Renal cortex interstitium (tissue), 11 donors: ENCODE measurements around the gene MAP1B. TPM values are rescaled to one million over a fixed set of nuclear protein-coding genes. Genes with fewer than 3 reads are reported as not detected.

Experiments
- DNase-seq, 11 donors: peaks; one replicate each; pipeline ENCODE4 v3.0.0-alpha.2; 2013; ENCODE audit warnings: low read depth in 9 of 11, low spot score in 4 of 11; ENCODE audit errors: extremely low read depth in 1 of 11
- polyA plus RNA-seq, 3 donors: library from polyadenylated mRNA; unstranded; fragments of 120-200 nt; gene quantifications; one replicate each; pipeline ENCODE4 v1.2.1, GENCODE V29; 2013; ENCODE audit not compliant: insufficient read length in 3 of 3

Gene MAP1B
- polyA plus RNA-seq, 3 donors: 13.6 to 17.7 (median 16.5) TPM

DNA sequence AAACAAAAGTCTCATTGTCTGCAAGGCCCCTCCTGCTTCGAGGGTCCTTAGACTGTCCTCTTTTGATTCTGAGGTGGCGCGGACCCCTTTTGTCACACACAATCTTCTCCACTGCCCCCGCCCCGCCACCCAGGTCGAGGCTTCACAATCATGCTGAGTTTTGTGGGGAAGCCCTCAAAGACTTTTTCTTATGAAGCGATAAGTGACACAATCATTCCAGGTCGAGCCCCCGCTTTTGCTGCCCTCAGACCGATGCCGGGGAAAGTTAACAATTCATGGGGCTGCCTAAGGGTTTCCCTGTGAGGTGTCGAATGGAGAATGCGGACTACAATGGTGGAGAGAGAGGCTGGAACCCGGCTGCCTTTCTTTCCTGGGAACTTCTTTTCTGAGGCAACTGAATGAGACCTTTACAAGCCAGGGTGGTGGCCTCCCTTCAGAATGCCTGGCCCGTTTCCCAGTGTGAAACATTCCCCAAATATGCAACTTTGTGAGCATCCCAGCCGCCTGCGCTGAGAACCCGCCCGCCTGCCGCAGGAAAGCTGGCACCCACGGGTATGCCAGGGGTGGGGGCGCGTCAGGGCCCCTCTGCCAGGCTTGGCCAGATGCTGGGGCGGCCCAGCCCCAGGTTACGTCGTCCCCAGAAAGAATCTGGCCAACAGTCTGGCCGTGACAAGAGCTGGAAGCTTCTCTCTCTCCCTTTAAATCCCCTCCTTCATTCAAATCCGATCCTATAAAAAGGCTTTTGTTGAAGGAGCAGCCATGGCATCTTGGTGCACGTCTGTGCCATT is 71.9 kb downstream of the MAP1B start:
- DNase-seq: no peak

DNA sequence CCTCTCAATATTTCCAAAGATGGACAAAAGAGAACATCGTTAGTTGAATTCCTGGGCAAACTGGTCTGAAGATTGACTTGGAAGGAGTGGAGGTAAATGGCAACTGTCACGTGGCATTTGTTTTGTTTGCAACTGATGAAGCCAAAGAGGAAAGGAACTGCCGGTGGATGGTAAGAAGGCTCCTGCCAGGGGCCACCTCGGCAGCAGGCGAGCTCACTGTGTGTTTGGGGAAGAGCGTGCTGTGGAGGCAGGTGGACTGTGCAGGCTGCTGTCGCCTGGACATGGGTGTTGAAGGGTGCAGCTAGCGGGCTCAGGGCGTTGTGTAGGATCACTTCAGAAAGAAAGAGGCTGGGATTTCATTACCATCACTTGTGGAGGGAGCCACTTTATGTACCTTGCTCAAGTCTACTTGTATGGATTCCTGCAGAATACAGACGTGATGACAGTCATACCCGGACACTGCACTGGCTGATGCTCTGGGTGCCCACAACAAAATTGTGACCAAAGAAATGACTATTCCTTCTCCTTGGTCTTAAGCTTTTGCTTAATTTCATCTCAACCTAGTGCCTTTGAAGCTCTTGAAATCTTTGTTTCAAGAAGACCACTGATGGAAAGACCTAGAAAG is 72.7 kb downstream of the MAP1B start:
- no peak for DNase-seq

DNA sequence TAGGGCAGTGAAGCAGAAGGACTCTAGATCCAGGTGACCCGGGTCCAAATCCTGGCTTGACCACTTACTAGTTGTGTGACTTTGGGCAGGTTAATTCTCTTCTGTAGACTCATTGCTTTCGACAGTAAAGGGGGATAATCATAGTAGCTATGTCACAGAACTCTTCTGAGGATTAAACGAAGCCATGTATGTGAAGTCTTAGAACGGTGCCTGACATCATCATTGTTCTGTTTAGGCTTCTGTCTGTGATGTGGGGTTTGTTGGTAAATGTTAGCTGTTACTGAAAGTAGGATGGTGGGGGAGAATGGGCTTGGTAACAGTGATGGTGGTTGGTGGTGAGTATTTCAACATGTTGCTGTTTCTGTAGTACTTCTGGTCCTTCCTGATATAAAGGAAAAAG is 73.7 kb downstream of the MAP1B start:
- no peak for DNase-seq

DNA sequence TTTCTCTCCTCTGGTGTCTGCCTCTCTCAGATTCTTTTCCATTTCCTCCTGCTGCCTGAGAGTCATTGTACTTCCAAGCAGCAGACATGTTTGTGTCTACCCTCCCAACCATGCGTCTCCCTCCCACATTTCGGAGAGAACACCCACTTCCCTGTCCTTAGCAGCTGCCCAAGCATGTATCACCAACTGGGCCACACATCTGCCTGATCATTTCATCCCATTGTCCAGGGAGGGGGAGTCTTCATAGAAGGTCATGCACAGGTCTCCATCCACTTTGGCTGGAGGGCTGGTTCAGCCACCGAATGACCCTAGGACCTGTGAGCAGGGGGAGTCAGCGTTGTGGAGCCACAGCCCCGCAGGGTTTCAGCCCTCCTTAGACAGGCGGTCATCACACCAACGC is 75.4 kb downstream of the MAP1B start:
- DNase-seq: no peak

DNA sequence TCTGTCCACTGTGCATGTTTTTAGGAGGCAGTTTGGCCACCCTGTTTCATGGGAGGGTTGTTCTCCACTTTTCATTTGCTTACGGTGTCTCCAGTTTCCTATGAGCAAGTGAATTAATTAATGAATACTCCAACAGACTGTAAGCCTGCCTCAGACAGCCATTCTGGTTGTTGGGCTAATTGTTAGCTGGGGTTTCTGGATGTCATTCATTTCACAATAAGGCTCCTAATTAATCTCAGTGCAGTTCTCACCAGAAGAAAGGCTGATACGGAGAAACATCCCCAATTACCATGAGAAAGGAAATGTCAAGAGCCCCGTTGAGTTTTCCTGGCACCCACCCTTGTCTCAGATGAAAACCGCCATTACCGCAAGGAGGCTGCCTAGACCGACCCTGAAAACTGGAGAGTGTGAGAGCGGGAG is 75.8 kb downstream of the MAP1B start:
- DNase-seq: no peak

DNA sequence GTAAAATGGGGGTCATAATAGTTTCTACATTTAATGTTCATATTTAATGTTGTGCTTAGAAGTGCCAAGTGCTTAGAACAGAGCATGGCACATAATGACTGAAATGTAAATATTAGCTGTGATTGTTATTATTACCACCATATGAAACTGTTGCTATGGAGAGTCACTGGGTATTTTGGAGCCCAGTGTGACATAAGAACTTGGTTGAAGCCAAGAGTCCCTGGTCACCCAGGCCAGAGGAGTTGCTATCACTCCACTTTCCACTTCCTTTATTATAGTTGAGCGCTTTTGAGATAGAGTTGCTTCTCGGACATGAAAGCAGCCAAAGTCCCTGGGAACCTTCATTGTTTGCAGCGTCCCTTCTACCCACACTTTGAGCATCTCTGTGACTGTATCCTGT is 77.1 kb downstream of the MAP1B start:
- DNase-seq: no peak

DNA sequence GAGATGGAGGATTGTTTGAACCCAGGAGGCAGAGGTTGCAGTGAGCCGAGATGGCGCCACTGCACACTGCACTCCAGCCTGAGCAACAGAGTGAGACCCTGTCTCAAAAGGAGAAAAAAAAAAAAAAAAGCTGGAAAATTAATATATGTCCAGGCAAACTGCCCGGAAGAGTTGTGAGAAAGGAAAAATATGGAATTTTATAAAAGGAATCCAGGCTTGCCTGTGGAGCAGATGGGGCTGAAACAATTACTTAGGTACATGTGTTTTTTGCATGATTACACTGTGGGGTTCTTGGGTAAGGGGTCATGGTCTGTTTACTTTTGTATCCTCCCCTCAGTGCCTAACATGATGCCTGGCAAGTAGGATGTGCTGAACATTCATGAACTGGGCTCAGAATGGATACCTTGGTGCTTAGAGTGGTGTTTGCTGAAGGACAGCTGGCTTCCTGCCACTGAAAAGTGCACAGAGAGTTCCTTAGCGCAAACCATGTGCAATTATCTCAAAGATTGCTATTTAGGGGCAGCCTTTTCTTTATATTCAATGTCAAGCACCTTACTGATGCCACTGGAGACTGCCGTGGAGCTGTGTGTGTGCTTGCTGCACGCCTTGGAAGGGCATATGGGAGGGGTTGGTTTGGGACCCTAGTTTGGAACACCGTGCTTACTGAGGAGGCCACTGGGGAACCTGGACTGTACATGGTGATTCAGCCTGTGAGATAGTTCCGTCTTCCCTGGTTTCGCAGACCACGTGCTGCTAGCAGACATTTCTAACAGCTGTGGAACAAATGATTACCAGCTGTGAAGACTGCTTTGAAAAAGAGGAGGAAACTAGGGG is 78.4 kb downstream of the MAP1B start:
- no peak for DNase-seq

DNA sequence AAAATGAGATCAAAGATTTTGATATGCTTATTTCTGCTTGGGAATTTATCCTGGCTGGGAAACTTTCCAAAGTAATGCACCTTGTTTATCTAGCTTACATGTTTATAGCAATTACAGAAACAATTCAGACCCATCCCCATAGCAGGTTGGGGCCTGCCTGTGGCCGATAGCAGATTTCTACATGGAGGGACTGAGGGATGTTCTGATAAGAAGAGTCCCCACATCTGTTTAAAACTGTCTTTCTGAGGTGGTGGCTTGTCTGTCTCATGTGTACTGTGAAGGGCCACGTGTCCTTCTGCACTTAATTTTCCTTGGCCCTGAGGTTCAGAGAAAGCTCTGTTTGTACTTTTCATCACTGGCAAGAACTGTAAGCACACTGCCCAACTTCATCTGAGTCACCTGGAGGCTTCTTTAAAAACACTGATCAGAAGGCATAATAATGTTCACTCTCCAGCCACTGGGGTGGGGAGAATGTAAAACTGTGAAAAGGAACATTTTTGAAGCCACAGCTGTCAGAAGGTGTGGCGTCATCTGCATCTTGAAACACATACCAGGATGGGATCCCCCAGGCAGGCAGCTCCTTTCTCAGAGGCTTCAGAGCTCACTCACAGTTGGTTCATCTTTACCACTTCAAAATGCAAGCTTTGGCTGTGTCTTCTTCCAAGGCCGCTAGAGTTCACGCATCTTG is 80.3 kb downstream of the MAP1B start:
- no peak for DNase-seq

DNA sequence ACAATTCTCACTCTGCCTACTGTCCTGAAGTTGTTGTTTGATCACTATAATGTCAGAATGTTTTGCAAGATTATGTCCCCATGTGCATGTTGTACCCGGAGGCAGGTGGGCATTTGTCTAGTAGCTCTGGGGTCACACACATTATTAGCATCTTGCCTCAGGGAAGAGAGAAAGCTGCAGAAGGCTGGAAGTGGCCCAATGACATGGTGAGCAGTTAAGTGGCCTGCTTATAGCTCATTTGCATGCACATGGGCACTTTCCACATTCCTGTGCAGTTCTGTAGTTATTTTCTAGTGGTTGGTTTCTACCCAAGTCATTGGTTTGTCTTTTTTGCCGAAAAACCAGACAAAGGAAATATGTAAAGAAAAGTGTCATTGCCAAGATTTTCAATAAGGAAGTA is 80.9 kb downstream of the MAP1B start:
- no peak for DNase-seq

DNA sequence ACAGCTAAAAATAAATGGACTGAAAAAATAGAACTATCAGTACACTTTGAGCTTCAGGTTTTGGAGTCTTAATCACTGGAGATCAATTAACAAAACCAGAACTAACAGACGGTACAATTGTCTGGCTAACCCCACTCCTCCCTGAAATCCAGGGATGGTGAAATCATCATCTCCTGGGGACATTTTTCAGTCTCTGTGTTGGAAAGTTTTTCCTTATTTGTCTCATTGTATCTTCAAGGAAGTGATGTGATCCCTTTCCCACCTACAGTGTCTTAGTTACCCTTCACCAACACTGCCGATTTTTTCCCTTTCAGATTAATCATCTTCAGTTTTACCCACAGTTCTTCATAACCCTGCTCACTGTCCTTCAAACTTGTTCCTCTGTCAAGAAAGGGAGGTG is 81.9 kb downstream of the MAP1B start:
- DNase-seq: no peak

DNA sequence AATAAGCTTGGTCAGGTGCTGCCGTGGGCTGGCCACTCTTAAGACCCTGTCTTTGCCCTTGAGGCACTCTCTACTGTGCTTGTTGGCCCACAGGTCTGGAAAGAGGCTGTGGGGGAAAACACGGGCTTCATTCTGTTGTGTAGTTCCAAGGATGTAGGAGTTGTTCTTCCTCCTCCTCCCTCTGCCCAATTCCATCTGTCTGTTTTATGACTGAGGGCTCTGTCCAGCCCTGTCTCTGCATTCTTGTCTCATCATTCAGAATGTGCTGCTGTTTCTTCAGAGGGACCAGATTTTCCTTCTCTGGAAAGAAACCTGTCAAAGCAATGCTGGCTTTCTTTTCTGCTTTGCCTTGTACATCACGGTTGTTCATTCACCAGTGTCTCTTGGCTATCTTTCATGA is 84.1 kb downstream of the MAP1B start:
- no peak for DNase-seq

DNA sequence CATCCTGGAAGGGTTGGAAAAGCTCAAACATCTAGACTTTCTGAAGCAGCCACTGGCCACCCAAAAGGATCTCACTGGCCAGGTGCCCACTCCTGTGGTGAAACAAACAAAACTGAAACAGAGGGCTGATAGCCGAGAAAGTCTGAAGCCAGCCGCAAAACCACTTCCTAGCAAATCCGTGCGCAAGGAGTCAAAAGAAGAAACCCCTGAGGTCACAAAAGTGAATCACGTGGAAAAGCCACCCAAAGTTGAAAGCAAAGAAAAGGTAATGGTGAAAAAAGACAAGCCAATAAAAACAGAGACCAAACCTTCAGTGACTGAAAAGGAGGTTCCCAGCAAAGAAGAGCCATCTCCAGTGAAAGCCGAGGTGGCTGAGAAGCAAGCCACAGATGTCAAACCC is 87.6 kb downstream of the MAP1B start:
- no peak for DNase-seq

DNA sequence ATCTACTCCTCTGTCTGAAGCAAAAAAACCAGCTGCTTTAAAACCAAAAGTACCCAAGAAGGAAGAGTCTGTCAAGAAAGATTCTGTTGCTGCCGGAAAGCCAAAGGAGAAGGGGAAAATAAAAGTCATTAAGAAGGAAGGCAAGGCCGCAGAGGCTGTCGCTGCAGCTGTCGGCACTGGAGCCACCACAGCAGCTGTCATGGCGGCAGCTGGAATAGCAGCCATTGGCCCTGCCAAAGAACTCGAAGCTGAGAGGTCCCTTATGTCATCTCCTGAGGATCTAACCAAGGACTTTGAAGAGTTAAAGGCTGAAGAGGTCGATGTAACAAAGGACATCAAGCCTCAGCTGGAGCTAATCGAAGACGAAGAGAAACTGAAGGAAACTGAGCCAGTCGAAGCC is 88.3 kb downstream of the MAP1B start:
- no peak for DNase-seq

DNA sequence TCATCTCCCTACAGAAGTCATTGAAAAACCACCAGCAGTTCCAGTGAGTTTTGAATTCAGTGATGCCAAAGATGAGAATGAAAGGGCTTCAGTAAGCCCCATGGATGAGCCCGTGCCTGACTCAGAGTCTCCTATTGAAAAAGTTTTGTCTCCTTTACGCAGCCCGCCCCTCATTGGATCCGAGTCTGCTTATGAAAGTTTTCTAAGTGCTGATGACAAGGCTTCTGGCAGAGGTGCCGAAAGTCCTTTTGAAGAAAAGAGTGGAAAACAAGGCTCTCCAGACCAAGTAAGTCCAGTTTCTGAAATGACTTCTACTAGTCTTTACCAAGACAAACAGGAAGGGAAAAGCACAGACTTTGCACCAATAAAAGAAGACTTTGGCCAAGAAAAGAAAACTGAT is 90.1 kb downstream of the MAP1B start:
- no peak for DNase-seq

DNA sequence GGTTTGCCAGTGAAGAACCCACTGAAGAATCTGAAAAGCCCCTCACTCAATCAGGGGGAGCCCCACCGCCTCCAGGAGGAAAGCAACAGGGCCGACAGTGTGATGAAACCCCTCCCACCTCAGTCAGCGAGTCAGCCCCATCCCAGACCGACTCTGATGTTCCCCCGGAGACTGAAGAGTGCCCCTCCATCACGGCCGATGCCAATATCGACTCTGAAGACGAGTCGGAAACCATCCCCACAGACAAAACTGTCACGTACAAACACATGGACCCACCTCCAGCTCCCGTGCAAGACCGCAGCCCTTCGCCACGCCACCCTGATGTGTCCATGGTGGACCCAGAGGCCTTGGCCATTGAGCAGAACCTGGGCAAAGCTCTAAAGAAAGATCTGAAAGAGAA is 92.4 kb downstream of the MAP1B start:
- DNase-seq: no peak

DNA sequence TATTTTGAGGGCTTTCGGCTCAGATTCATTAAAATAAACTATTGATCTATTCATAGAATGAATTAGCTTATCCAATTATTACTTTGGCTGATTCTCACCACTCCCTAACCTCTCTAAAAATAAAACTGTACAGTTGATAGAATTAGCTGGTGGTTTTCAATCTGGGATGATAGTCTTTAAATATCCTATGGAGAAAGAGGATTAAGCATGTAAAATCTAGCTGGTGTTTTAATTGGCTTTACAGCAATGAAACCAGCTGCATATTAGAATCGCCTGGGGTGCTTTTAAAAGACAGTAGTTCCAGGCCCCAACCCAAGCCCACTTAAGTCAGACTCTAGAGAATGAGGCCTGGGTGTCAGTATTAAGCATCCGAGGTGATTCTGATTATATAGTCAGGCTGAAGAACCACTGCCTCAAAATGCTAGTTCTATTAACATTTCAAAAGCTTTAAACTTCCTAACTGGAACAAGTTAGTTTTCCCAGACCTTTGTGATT is 95.1 kb downstream of the MAP1B start:
- no peak for DNase-seq

DNA sequence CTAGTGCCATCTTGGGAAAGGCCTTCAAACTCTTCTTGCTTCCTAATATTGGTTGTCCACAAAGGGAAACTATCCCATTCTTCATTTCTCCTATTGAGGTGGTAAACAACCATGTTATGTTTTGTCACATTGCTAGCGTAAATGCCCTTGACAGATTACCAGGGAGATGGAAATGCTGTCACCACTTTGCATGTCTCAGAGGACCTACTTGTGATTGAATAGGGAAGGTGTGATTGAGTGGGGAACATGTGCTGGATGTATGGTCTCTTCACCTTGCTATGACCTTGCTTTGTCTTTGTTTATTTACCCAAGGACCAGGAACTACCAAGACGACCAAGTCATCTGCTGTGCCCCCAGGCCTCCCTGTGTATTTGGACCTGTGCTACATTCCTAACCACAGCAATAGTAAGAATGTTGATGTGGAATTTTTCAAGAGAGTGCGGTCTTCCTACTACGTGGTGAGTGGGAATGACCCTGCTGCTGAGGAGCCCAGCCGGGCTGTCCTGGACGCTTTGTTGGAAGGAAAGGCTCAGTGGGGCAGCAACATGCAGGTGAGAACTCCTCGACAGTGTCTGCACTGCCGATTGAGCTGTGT is 96.1 kb downstream of the MAP1B start:
- DNase-seq: no peak

DNA sequence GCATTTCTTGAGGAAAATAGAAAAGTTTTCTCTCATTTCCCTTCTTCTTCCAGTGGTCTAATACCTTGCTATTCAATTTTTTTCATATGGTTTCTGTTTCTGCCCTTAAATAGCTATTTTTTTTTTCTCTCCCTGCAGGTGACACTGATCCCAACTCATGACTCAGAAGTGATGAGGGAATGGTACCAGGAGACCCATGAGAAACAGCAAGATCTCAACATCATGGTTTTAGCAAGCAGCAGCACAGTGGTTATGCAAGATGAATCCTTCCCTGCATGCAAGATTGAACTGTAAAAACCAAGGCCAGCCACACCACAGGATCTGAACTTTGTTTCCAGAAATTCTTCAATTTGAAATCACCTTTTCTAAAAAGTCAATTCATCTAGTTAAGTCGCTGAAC is 97.7 kb downstream of the MAP1B start:
- DNase-seq: no peak

DNA sequence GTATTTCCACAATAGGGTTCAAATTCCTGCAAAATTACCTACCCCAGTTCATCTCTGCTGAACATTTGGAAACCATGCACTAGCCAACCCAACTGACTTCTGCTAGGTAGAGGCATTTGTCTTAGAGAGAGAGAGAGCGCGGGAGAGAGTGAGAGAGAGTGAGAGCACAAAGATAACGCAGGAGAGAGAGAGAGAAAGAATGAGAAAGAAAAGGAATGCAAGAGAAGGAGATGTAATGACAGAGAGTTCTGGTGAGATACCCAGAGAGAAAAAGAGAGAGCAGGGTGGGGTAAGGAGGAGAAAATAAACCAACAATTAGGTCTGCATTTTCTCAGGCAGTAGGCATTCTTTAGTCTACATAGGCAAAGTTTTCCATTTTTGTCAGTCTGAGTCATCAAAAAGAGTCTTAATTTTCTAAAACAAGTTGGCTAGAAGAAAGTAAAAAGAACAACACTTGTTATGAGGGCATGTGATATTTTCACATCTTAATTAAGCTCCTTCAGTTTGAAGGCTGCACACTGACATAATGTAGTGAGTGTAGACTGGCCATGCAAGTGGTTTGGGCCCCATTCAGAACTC is 98.2 kb downstream of the MAP1B start:
- DNase-seq: no peak
